HepG2 (cell line): ENCODE measurements around the gene SHC3. TPM values are rescaled to one million over a fixed set of nuclear protein-coding genes. Genes with fewer than 3 reads are reported as not detected.
A peak's percentile ranks its signal among the peaks of the same experiment; 100 is the strongest.

Experiments
- ATAC-seq: fragments of 200-7000 bp; cut with Tn5 transposase; 3 replicates; pipeline ENCODE4 v1.9.1; 2020; ENCODE audit warnings: mild to moderate bottlenecking, moderate library complexity
- BruUV-seq: library from RNA; stranded (reverse); fragments of 400-500 nt; replicated peaks from 2 replicates; lab custom pipeline; 2021; lab: Mats Ljungman, UMichigan
- CTCF ChIA-PET: fragments of 300-600 bp; formaldehyde crosslinking; extraction: SDS; loops from one replicate; lab custom pipeline; 2021; ENCODE audit warnings: low total read pairs, inconsistent platforms, low intra/inter-chr PET ratio; lab: Yijun Ruan, JAX
- POLR2A ChIA-PET: fragments of 350-600 bp; sonication (Branson Sonifier 250); formaldehyde crosslinking; loops from one replicate; lab custom pipeline; 2020; ENCODE audit warnings: antibody characterized with exemption, inconsistent platforms; lab: Yijun Ruan, JAX
- DNase-seq: peaks from one replicate; pipeline ENCODE4 v3.0.0-alpha.2; 2015; ENCODE audit warnings: low spot score
- FAIRE-seq: peaks from 3 replicates; lab custom pipeline; 2011; peaks lifted over from hg19 to GRCh38; lab: Jason Lieb, UNC
- H2AFZ ChIP-seq: one replicate; pipeline ENCODE4 v1.6.1; 2011; ENCODE audit warnings: low read length, inconsistent platforms
- H3K27ac ChIP-seq: fragments of 300-600 bp; 3 replicates; pipeline ENCODE4 v1.8.0; 2011; ENCODE audit warnings: mixed run types, mild to moderate bottlenecking, mixed read lengths, low read length, inconsistent platforms; ENCODE audit not compliant: insufficient read depth; ENCODE audit errors: extremely low read length
- H3K27me3 ChIP-seq, 2 experiments: fragments of 200-600 bp in 1 of 2; 2 replicates in 1 of 2; 3 replicates in 1 of 2; pipeline versions ENCODE4 v1.6.0 to v1.8.0; 2011; ENCODE audit warnings: low read length in 2 of 2, mild to moderate bottlenecking in 2 of 2, moderate library complexity in 2 of 2, inconsistent platforms in 1 of 2; ENCODE audit not compliant: insufficient read depth in 2 of 2, control insufficient read depth in 1 of 2
- H3K36me3 ChIP-seq, 2 experiments: fragments of 200-600 bp in 1 of 2; replicated peaks in 1 of 2; 2 replicates in 1 of 2; 3 replicates in 1 of 2; pipeline versions ENCODE4 v1.5.1 to v1.8.0; 2011; ENCODE audit warnings: low read length in 2 of 2, inconsistent platforms in 1 of 2; ENCODE audit not compliant: insufficient read depth in 2 of 2, control insufficient read depth in 1 of 2
- H3K4me1 ChIP-seq: 2 replicates; pipeline ENCODE4 v1.5.1; 2012; ENCODE audit warnings: low read length, inconsistent platforms; ENCODE audit not compliant: insufficient read depth
- H3K4me2 ChIP-seq: 2 replicates; pipeline ENCODE4 v1.6.0; 2011; ENCODE audit warnings: low read depth, low read length, inconsistent platforms
- H3K4me3 ChIP-seq, 3 experiments: fragments of 200-600 bp in 1 of 3; sonication (generic), shearing (Covaris generic) in 1 of 3; replicated peaks in 1 of 3; 2 replicates each; pipeline ENCODE4 v1.5.1; 2011 to 2016; ENCODE audit warnings: low read length in 3 of 3, inconsistent platforms in 2 of 3, low read depth in 2 of 3, mild to moderate bottlenecking in 2 of 3, control low read depth in 1 of 3, mixed read lengths in 1 of 3; ENCODE audit not compliant: insufficient read depth in 1 of 3
- H3K79me2 ChIP-seq: one replicate; pipeline ENCODE4 v1.6.1; 2011; ENCODE audit warnings: low read length, inconsistent platforms; ENCODE audit not compliant: insufficient read depth
- H3K9ac ChIP-seq: 2 replicates; pipeline ENCODE4 v1.6.0; 2011; ENCODE audit warnings: mild to moderate bottlenecking, low read depth, low read length, inconsistent platforms; ENCODE audit not compliant: insufficient read depth
- H3K9me3 ChIP-seq: 2 replicates; pipeline ENCODE4 v1.5.1; 2012; ENCODE audit warnings: mild to moderate bottlenecking, low read length
- H4K20me1 ChIP-seq: 2 replicates; pipeline ENCODE4 v1.6.0; 2011; ENCODE audit warnings: inconsistent platforms, mild to moderate bottlenecking, low read length, moderate library complexity; ENCODE audit not compliant: insufficient read depth
- AHDC1 ChIP-seq: sonication (generic); formaldehyde crosslinking; IDR thresholded peaks from 2 replicates; pipeline ENCODE4 v1.5.1; 2020; ENCODE audit warnings: mild to moderate bottlenecking, missing genetic modification reagents, borderline replicate concordance
- HNRNPL ChIP-seq: fragments of 200-400 bp; formaldehyde crosslinking; IDR thresholded peaks from 2 replicates; pipeline ENCODE4 v1.6.1; 2017; ENCODE audit warnings: mild to moderate bottlenecking, low read depth, low read length
- MTA3 ChIP-seq: sonication (generic); formaldehyde crosslinking; IDR thresholded peaks from 2 replicates; pipeline ENCODE4 v1.4.0; 2020; ENCODE audit warnings: missing genetic modification reagents
- SMAD3 ChIP-seq: sonication (generic); formaldehyde crosslinking; IDR thresholded peaks from 2 replicates; pipeline ENCODE4 v1.4.0; 2020; ENCODE audit warnings: missing genetic modification reagents
- TGIF2 ChIP-seq: IDR thresholded peaks from 2 replicates; pipeline ENCODE4 v1.6.1; 2016; ENCODE audit warnings: control low read depth, missing compliant biosample characterization
- TOPORS ChIP-seq: sonication (generic); formaldehyde crosslinking; IDR thresholded peaks from 2 replicates; pipeline ENCODE4 v1.8.0; 2023; ENCODE audit warnings: mild to moderate bottlenecking, missing genetic modification reagents
- ZNF7 ChIP-seq: IDR thresholded peaks from 2 replicates; pipeline ENCODE4 v1.6.1; 2016; ENCODE audit warnings: missing biosample characterization, missing genetic modification reagents
- WGBS: methylation state at CpG from one replicate; pipeline ENCODE4 v1.1.6; 2017; ENCODE audit warnings: low lambda C conversion rate; 5-methylcytosine and 5-hydroxymethylcytosine counted together
- in situ Hi-C: cut with HindIII; loops from 2 replicates; pipeline ENCODE4 v1.10.0; 2017; ENCODE audit warnings: low pct_unique_long_range_greater_than_20kb; ENCODE audit not compliant: extremely low pct_ligation_motif_present
- intact Hi-C: fragments of 100-400 bp; cut with micrococcal nuclease; formaldehyde crosslinking; loops from one replicate; pipeline ENCODE4 v1.10.0; 2022; ENCODE audit not compliant: unreplicated experiment
- polyA plus RNA-seq, 8 experiments: library from polyadenylated mRNA; depleted of rRNA in 3 of 8; stranded (reverse) in 7 of 8; unstranded in 1 of 8; fragments of >200 nt; fragmentation: Illumina TruSeq in 4 of 8; extraction: Trizol in 4 of 8; gene quantifications; 2 replicates each; pipeline versions ENCODE4 v1.2.1 to v1.2.3, GENCODE V29; 2011 to 2016; ENCODE audit warnings: low read depth in 4 of 8, missing spikeins in 1 of 8, mixed read lengths in 1 of 8; ENCODE audit not compliant: insufficient read depth in 1 of 8
- total RNA-seq, 5 experiments: library from RNA; depleted of rRNA; stranded (reverse); fragments of >200 nt; fragmentation: Illumina TruSeq; extraction: Trizol; gene quantifications; 2 replicates each; pipeline ENCODE4 v1.2.3, GENCODE V29; 2016; ENCODE audit warnings: low read depth in 1 of 5
- TF ChIP-seq, protein P1 (sequence below): sonication (generic); formaldehyde crosslinking; IDR thresholded peaks from 2 replicates; pipeline ENCODE4 v1.5.0; 2020; ENCODE audit warnings: mild to moderate bottlenecking, missing genetic modification reagents

Gene SHC3
- total and polyA plus RNA-seq, 2 of the 13 experiments (the other 11 are each of a cell fraction or from before 2014, with no cell fraction given): 0.09 to 0.89 TPM

DNA sequence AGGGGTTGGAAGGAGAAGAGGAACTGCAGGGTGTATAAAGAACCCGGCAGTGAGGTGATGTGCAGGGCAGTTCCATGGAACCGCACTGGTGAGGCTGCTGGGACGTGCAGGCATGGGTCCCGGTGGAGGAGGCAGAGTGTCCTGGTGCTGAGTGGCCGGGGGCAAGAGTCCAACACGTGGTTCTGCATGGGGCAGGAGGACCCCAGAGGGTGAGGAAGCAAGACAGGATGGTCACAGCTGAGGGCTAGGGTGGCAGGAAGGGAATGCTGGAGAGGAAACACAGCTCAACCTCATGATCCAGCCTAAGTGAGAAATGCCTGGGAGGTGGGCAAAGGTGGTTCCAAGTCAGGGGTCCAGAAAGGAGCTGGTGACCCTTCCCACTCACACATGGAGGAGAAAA lies 100.2 kb downstream of the SHC3 start:
- CTCF ChIA-PET: no interaction called here
- in situ Hi-C loops: no loop called here
- Histone ChIP-seq H3K4me2 (no peak overlapping the region), H3K9ac (no peak overlapping the region), H2AFZ (no peak overlapping the region), H3K4me3 (no peak overlapping the region), H3K4me1 (peaks cover 8% of the 10 kb centered on the region), H3K36me3 (no peaks in the 10 kb centered on the region), H3K9me3 (peaks cover 12% of the 10 kb centered on the region), H3K27ac (no peak overlapping the region), H4K20me1 (no peaks in the 10 kb centered on the region), H3K27me3 (no peaks in the 10 kb centered on the region; a peak in 1 of 5 replicates), H3K79me2 (no peaks in the 10 kb centered on the region)
- intact Hi-C loops: no loop called here
- WGBS: 48% methylated on average over 6 of the region's 6 CpGs
- BruUV-seq: no TSS peak
- TF ChIP-seq, protein P1, sequence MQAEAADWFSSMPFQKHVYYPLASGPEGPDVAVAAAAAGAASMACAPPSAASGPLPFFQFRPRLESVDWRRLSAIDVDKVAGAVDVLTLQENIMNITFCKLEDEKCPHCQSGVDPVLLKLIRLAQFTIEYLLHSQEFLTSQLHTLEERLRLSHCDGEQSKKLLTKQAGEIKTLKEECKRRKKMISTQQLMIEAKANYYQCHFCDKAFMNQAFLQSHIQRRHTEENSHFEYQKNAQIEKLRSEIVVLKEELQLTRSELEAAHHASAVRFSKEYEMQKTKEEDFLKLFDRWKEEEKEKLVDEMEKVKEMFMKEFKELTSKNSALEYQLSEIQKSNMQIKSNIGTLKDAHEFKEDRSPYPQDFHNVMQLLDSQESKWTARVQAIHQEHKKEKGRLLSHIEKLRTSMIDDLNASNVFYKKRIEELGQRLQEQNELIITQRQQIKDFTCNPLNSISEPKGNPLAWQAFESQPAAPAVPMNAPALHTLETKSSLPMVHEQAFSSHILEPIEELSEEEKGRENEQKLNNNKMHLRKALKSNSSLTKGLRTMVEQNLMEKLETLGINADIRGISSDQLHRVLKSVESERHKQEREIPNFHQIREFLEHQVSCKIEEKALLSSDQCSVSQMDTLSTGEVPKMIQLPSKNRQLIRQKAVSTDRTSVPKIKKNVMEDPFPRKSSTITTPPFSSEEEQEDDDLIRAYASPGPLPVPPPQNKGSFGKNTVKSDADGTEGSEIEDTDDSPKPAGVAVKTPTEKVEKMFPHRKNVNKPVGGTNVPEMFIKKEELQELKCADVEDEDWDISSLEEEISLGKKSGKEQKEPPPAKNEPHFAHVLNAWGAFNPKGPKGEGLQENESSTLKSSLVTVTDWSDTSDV (CRISPR knock-in tag): no peak
- TF ChIP-seq MTA3 (no peak), SMAD3 (CRISPR knock-in tag) (no peak)
- POLR2A ChIA-PET: no interaction called here
- DNase-seq (no peak), FAIRE-seq (no peak), ATAC-seq (no peak)

DNA sequence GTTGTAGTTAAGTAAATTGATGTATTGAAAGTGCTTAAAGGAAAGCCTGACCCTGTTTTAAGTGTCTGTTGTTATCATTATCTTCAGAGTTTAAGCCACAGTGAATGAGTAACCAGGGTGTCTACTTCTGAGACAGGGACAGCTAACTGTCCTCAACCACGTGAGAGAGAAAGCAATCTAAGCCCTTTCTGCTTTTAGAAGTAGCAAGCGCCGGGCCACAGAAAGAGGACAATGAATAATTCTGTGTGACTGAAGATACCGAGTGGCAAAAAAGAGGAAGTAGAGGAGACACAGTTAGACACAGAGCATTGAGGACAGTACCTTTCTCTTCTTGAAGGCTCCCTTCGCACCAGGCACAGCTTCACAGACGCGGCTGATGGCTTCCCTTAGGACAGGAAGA lies 101.1 kb downstream of the SHC3 start:
- Histone ChIP-seq H3K9me3 (peaks cover 3% of the 10 kb centered on the region; the same call in 1 of the 2 replicates), H3K4me1 (peaks cover 8% of the 10 kb centered on the region)
- in situ Hi-C loops: no loop called here
- TF ChIP-seq TGIF2 (CRISPR knock-in tag) (no peak), TOPORS (CRISPR knock-in tag) (no peak), HNRNPL (no peak), AHDC1 (CRISPR knock-in tag) (no peak), ZNF7 (CRISPR knock-in tag) (0 out of 2 replicates have a peak, but pooled peaks have one; percentile 31)
- TF ChIP-seq, all 625 proteins: peak for 1
- H3K27ac ChIP-seq: no peak overlapping the region
- FAIRE-seq (no peak), ATAC-seq (peak; percentile 45; the same call in 1 of the 3 replicates), DNase-seq (no peak)
- no peaks in the 10 kb centered on the region for H3K36me3 ChIP-seq
- H2AFZ ChIP-seq: no peak overlapping the region
- 10% methylated on average over 7 of the region's 7 CpGs for WGBS
- H3K79me2 ChIP-seq: no peaks in the 10 kb centered on the region
- POLR2A ChIA-PET: no interaction called here
- BruUV-seq: no TSS peak
- CTCF ChIA-PET: no interaction called here
- no peaks in the 10 kb centered on the region for H4K20me1 ChIP-seq
- H3K9ac ChIP-seq: no peak overlapping the region
- no peak overlapping the region for H3K4me3 ChIP-seq
- no peaks in the 10 kb centered on the region; a peak in 1 of 5 replicates for H3K27me3 ChIP-seq
- intact Hi-C loops: no loop called here
- 0 out of 2 replicates have a peak overlapping the region, but pooled peaks have one; percentile 7 for H3K4me2 ChIP-seq
